HG03521 (cell line): ENCODE measurements around the gene ZNF786.
A peak's percentile ranks its signal among the peaks of the same experiment; 100 is the strongest.
"Not testable (repeated sequence)": the region's sequence is repeated elsewhere in the genome, so short reads cannot be mapped to it uniquely, and the experiment has no call there.

ENCODE experiments used
- ATAC-seq: cut with Tn5 transposase; IDR thresholded peaks from one replicate; pipeline ENCODE4 v1.9.1; 2021; ENCODE audit warnings: mild to moderate bottlenecking, moderate library complexity; ENCODE audit not compliant: unreplicated experiment

The ZNF786 gene

GRCh38 chr7:149038641-149039040, 51.9 kb downstream of the ZNF786 start:
- not testable (repeated sequence) for ATAC-seq

- ATAC-seq = no peak
Observed at GRCh38 chr7:149036676-149037075, 53.8 kb downstream of the ZNF786 start.

DNA sequence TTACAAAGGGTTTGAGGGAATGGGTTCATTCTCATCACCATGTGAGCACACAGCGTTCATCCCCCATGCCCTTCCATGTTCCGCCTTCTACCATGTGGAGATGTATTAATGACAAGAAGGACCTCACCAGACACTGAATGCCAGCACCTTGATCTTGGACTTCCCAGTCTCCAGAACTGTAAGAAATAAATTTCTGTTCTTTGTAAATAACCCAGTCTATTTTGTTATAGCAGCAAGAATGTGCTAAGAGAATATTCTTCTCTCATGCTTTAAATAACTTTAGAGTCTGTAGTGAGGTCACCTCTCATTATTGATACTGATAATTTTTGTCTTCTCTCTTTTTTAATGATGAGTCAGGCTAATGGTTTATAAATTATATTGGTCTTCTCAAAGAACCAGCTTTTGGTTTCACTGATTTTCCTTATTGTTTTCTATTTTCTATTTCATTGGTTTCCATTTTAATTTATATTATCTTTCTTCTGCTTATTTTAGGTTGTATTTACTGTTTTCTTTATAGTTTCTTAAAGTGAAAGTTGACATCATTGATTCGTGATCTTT, 59.1 kb downstream of the ZNF786 start:
- no peak for ATAC-seq

- ATAC-seq = not testable (repeated sequence)
Observed at GRCh38 chr7:149030439-149030838, 60.1 kb downstream of the ZNF786 start.

- peak; percentile 89 for ATAC-seq
Observed at GRCh38 chr7:149028346-149029109, 62.0 kb downstream of the ZNF786 start, which contains the start of gene PDIA4. Gene PDIA4, minus strand, starts transcription at chr7:149028505. Its CDS starts 97 bp downstream, at chr7:149028408.

- no peak for ATAC-seq
Observed at GRCh38 chr7:149027611-149028345, 62.7 kb downstream of the ZNF786 start.

GRCh38 chr7:149027055-149027454, 63.5 kb downstream of the ZNF786 start:
- ATAC-seq = no peak

GRCh38 chr7:149023662-149024061, 66.9 kb downstream of the ZNF786 start:
- no peak for ATAC-seq

GRCh38 chr7:149022756-149023360, 67.7 kb downstream of the ZNF786 start:
- ATAC-seq = no peak

DNA sequence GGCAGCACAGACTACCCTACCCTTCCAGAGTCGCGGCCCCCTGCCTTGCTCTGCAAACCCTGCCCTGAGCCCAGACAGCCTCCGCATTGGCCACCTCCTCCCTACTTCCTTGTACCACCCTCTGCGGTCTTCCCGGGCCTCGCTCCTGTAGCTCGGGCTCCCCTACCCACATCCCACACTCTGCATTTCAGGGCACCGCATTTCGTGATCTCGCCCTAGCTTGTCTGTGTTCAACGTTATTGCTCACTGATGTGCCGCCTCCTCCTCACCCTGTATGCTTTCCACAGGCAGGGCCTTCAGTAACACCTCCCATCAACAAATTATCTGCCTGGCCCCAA, 68.8 kb downstream of the ZNF786 start:
- no peak for ATAC-seq

- ATAC-seq = no peak
Observed at GRCh38 chr7:149020483-149020882, 70.0 kb downstream of the ZNF786 start.
